ENCODE measurements around the gene PRPF40A.

PRPF40A gene

GRCh38 chr2:152623076-152623740 lies 94.1 kb downstream of the PRPF40A start:
- ATAC-seq: no peak
- TF ChIP-seq RARB (CRISPR knock-in tag; IDR thresholded peaks at IDR 0.05) (no peak), BACH2 (CRISPR knock-in tag; IDR thresholded peaks at IDR 0.05; ENCODE audit: borderline replicate concordance) (no peak), TOX (CRISPR knock-in tag; IDR thresholded peaks at IDR 0.05; ENCODE audit: borderline replicate concordance) (no peak), ZC3H10 (CRISPR knock-in tag; IDR thresholded peaks at IDR 0.05) (no peak), TSHZ2 (CRISPR knock-in tag; IDR thresholded peaks at IDR 0.05) (no peak), POU6F1 (CRISPR knock-in tag; IDR thresholded peaks at IDR 0.05; ENCODE audit: borderline replicate concordance, low read depth) (no peak), ZNF565 (CRISPR knock-in tag; conservative IDR thresholded peaks at IDR 0.05; ENCODE audit: low read depth) (no peak), OSR1 (CRISPR knock-in tag; IDR thresholded peaks at IDR 0.05) (no peak), GLIS3 (CRISPR knock-in tag; IDR thresholded peaks at IDR 0.05) (no peak), ZFP30 (CRISPR knock-in tag; IDR thresholded peaks at IDR 0.05) (no peak), ZNF70 (CRISPR knock-in tag; IDR thresholded peaks at IDR 0.05) (no peak), PATZ1 (CRISPR knock-in tag; IDR thresholded peaks at IDR 0.05; ENCODE audit: borderline replicate concordance) (no peak), ESRRG (CRISPR knock-in tag; IDR thresholded peaks at IDR 0.05) (no peak), ZFP3 (CRISPR knock-in tag; IDR thresholded peaks at IDR 0.05) (no peak), CREB5 (CRISPR knock-in tag; IDR thresholded peaks at IDR 0.05; ENCODE audit: low read depth) (no peak)

- no peak for ATAC-seq
- TF ChIP-seq ZFP3 (CRISPR knock-in tag; IDR thresholded peaks at IDR 0.05) (no peak), TOX (CRISPR knock-in tag; IDR thresholded peaks at IDR 0.05; ENCODE audit: borderline replicate concordance) (no peak), POU6F1 (CRISPR knock-in tag; IDR thresholded peaks at IDR 0.05; ENCODE audit: borderline replicate concordance, low read depth) (no peak), TCF4 (CRISPR knock-in tag; IDR thresholded peaks at IDR 0.05; ENCODE audit: borderline replicate concordance) (no peak), PATZ1 (CRISPR knock-in tag; IDR thresholded peaks at IDR 0.05; ENCODE audit: borderline replicate concordance) (no peak), TSHZ2 (CRISPR knock-in tag; IDR thresholded peaks at IDR 0.05) (no peak), RARB (CRISPR knock-in tag; IDR thresholded peaks at IDR 0.05) (no peak)
Observed at GRCh38 chr2:152622219-152622618, 95.0 kb downstream of the PRPF40A start.
